ENCODE measurements around the gene S100A13.

The S100A13 gene

GRCh38 chr1:153624965-153625611, 2.2 kb downstream of the S100A13 start:
- no peak for DNase-seq

- DNase-seq, result peak; percentile 89
These were observed 4.2 kb downstream of the S100A13 start for GRCh38 chr1:153623101-153623500.

- no peak for DNase-seq
These were observed 8.1 kb downstream of the S100A13 start for GRCh38 chr1:153619171-153619570.

- peak; percentile 77 for DNase-seq
These were observed 9.6 kb downstream of the S100A13 start for GRCh38 chr1:153617663-153618062.

- no peak for DNase-seq
These were observed 10.4 kb downstream of the S100A13 start for GRCh38 chr1:153616917-153617311.

GRCh38 chr1:153616144-153616916, 11.0 kb downstream of the S100A13 start, which contains the start of gene S100A14:
S100A14 (minus strand) TSS chr1:153616325; CDS start chr1:153615858, 467 bp downstream.
- DNase-seq, result peak; percentile 36

- DNase-seq, result no peak
These were observed 11.9 kb downstream of the S100A13 start for GRCh38 chr1:153615406-153615805.

GRCh38 chr1:153614906-153615305, 12.4 kb downstream of the S100A13 start:
- DNase-seq, result no peak

- DNase-seq, result no peak
These were observed 13.0 kb downstream of the S100A13 start for GRCh38 chr1:153614189-153614900.

GRCh38 chr1:153613406-153613805, 13.9 kb downstream of the S100A13 start:
- no peak for DNase-seq

GRCh38 chr1:153612755-153613331, 14.5 kb downstream of the S100A13 start, which contains the start of gene S100A16:
S100A16 (minus strand) TSS chr1:153613137; CDS start chr1:153608151, 4,986 bp downstream.
- DNase-seq, result no peak

- DNase-seq, result no peak
These were observed 15.1 kb downstream of the S100A13 start for GRCh38 chr1:153612111-153612754.

GRCh38 chr1:153611356-153611755, 15.9 kb downstream of the S100A13 start:
- DNase-seq, result no peak

- peak; percentile 64 for DNase-seq
These were observed 16.4 kb downstream of the S100A13 start for GRCh38 chr1:153610811-153611301.

GRCh38 chr1:153610334-153610733, 17.0 kb downstream of the S100A13 start:
- DNase-seq, result peak; percentile 24

GRCh38 chr1:153609585-153609907, 17.8 kb downstream of the S100A13 start:
- DNase-seq, result no peak

- DNase-seq, result peak; percentile 83
These were observed 18.3 kb downstream of the S100A13 start for GRCh38 chr1:153608742-153609584.

- no peak for DNase-seq
These were observed 19.1 kb downstream of the S100A13 start for GRCh38 chr1:153608089-153608682.

GRCh38 chr1:153607381-153607780, 19.9 kb downstream of the S100A13 start:
- DNase-seq, result no peak

- no peak for DNase-seq
These were observed 21.1 kb downstream of the S100A13 start for GRCh38 chr1:153606194-153606593.

GRCh38 chr1:153602749-153603148, 24.6 kb downstream of the S100A13 start:
- no peak for DNase-seq

Data from inflammatory macrophage treated with lipopolysaccharide for 4 hours (primary cell).